OCI-LY3 (cell line): ENCODE measurements around the gene C14orf39.
"Not testable (repeated sequence)": the region's sequence is repeated elsewhere in the genome, so short reads cannot be mapped to it uniquely, and the experiment has no call there.

Source experiments
- H2AFZ ChIP-seq: fragments of 200-600, 300-600 bp; shearing (Covaris generic); 2 replicates; pipeline ENCODE4 v1.6.0; 2014; ENCODE audit warnings: antibody characterized with exemption, low read depth, low read length
- H3K27ac ChIP-seq: fragments of 200-600, 300-600 bp; sonication (generic); 2 replicates; pipeline ENCODE4 v1.5.1; 2014; ENCODE audit warnings: mild to moderate bottlenecking, low read length, moderate library complexity, mixed read lengths
- H3K27me3 ChIP-seq: fragments of 200-600, 300-600 bp; sonication (generic); 2 replicates; pipeline ENCODE4 v1.6.1; 2014; ENCODE audit warnings: low read depth, low read length, mixed read lengths
- H3K36me3 ChIP-seq: fragments of 200-600, 300-600 bp; sonication (generic); replicated peaks from 2 replicates; pipeline ENCODE3; 2014; ENCODE audit warnings: low read depth, low read length, mixed read lengths
- H3K4me1 ChIP-seq: fragments of 300-600, 200-600 bp; sonication (generic); 2 replicates; pipeline ENCODE4 v1.6.1; 2014; ENCODE audit warnings: low read length, mixed read lengths
- H3K4me2 ChIP-seq: fragments of 200-600, 300-600 bp; sonication (generic); 2 replicates; pipeline ENCODE4 v1.6.1; 2014; ENCODE audit warnings: low read length, mixed read lengths
- H3K4me3 ChIP-seq: fragments of 300-600, 200-600 bp; sonication (generic); 2 replicates; pipeline ENCODE4 v1.5.1; 2014; ENCODE audit warnings: antibody characterized with exemption, mild to moderate bottlenecking, low read length, moderate library complexity
- H3K79me2 ChIP-seq: fragments of 300-600, 200-600 bp; shearing (Covaris generic); 2 replicates; pipeline ENCODE4 v1.6.1; 2014; ENCODE audit warnings: mild to moderate bottlenecking, low read length, mixed read lengths
- H3K9ac ChIP-seq: fragments of 300-600, 200-600 bp; shearing (Covaris generic); 2 replicates; pipeline ENCODE4 v1.6.0; 2014; ENCODE audit warnings: mild to moderate bottlenecking, low read length, moderate library complexity
- H3K9me3 ChIP-seq: fragments of 200-600, 300-600 bp; shearing (Covaris generic); 2 replicates; pipeline ENCODE4 v1.6.1; 2014; ENCODE audit warnings: low read length, mixed read lengths; ENCODE audit not compliant: insufficient read depth
- H4K20me1 ChIP-seq: fragments of 200-600, 300-600 bp; sonication (generic); 2 replicates; pipeline ENCODE4 v1.6.1; 2016; ENCODE audit warnings: low read length, mixed read lengths; ENCODE audit not compliant: insufficient read depth
- CTCF ChIP-seq: fragments of 200-600, 300-600 bp; sonication (generic); IDR thresholded peaks from 2 replicates; pipeline ENCODE4 v1.5.1; 2014; ENCODE audit warnings: antibody characterized with exemption, low read length, low read depth
- EZH2phosphoT487 ChIP-seq: fragments of 200-600 bp; shearing (Covaris generic); IDR thresholded peaks from 2 replicates; pipeline ENCODE4 v1.6.1; 2018; ENCODE audit warnings: antibody characterized with exemption, mixed run types, low read depth

The C14orf39 gene

GRCh38 chr14:60482743-60483142 lies 3.1 kb downstream of the C14orf39 start:
- Histone ChIP-seq H3K4me3 (no peak overlapping the region), H3K4me1 (no peaks in the 10 kb centered on the region), H3K36me3 (no peaks in the 10 kb centered on the region), H4K20me1 (no peaks in the 10 kb centered on the region), H3K27me3 (peaks cover 7% of the 10 kb centered on the region; the same call in 1 of the 2 replicates), H3K79me2 (no peaks in the 10 kb centered on the region), H2AFZ (no peak overlapping the region), H3K27ac (no peak overlapping the region), H3K9me3 (no peaks in the 10 kb centered on the region), H3K9ac (no peak overlapping the region), H3K4me2 (no peak overlapping the region)
- no peak for TF ChIP-seq CTCF
- TF ChIP-seq EZH2phosphoT487, result no peak

DNA sequence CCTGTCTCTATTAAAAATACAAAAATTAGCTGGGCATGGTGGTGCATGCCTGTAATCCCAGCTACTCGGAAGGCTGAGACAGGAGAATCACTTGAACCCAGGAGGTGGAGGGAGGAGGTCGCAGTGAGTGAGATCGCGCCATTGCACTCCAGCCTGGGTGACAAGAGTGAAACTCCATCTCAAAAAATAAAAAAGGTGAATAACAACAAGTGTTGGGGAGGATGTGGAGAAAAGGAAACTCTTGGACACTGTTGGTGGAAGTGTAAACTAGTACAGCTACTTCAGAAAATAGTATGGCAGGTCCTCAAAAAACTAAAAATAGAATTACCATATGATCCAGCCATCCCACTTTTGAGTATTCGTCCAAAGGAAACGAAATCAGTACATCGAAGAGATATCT lies 5.6 kb downstream of the C14orf39 start:
- not testable (repeated sequence) for H3K9me3 ChIP-seq, H3K9ac ChIP-seq, H3K79me2 ChIP-seq, H3K27ac ChIP-seq, H3K4me3 ChIP-seq, H3K4me1 ChIP-seq, H3K4me2 ChIP-seq, H2AFZ ChIP-seq, H4K20me1 ChIP-seq, H3K36me3 ChIP-seq
- H3K27me3 ChIP-seq, result peaks cover 13% of the 10 kb centered on the region; the same call in 1 of the 2 replicates

DNA sequence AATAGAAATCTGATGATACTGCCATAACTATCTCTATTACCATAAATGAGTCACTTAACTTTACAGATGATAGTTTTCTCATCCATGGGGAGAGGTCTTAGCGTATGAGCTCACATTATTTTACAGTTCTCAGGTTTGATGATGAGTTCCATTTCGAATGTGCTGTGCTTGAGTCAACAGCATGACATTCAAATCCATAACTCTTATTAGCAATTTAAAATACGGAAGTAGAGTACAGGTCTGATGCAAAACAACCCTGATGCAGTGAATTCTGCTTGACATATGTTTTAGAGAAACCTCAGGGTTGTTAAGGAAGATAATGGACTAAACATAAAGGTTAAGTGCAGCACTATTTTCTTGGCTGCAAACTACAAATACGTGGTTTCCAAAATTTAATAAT lies 30.0 kb downstream of the C14orf39 start:
- no peak overlapping the region for H3K27ac ChIP-seq
- TF ChIP-seq EZH2phosphoT487 (no peak), CTCF (no peak)
- H3K4me2 ChIP-seq, result no peak overlapping the region
- H3K4me3 ChIP-seq, result no peak overlapping the region
- H3K9me3 ChIP-seq, result no peaks in the 10 kb centered on the region
- H3K9ac ChIP-seq, result no peak overlapping the region
- no peaks in the 10 kb centered on the region for H4K20me1 ChIP-seq
- no peaks in the 10 kb centered on the region for H3K4me1 ChIP-seq
- H2AFZ ChIP-seq, result no peak overlapping the region
- no peaks in the 10 kb centered on the region for H3K36me3 ChIP-seq
- no peaks in the 10 kb centered on the region for H3K79me2 ChIP-seq
- peaks cover 10% of the 10 kb centered on the region for H3K27me3 ChIP-seq

- no peaks in the 10 kb centered on the region for H3K27me3 ChIP-seq
- no peaks in the 10 kb centered on the region for H3K4me1 ChIP-seq
- no peaks in the 10 kb centered on the region for H3K79me2 ChIP-seq
- H3K4me2 ChIP-seq, result no peak overlapping the region
- H3K9ac ChIP-seq, result no peak overlapping the region
- H3K9me3 ChIP-seq, result no peaks in the 10 kb centered on the region
- no peaks in the 10 kb centered on the region for H4K20me1 ChIP-seq
- H2AFZ ChIP-seq, result no peak overlapping the region
- no peaks in the 10 kb centered on the region for H3K36me3 ChIP-seq
- H3K27ac ChIP-seq, result no peak overlapping the region
- no peak overlapping the region for H3K4me3 ChIP-seq
- TF ChIP-seq EZH2phosphoT487 (no peak), CTCF (no peak)
Observed at GRCh38 chr14:60430276-60430675, 55.6 kb downstream of the C14orf39 start.

DNA sequence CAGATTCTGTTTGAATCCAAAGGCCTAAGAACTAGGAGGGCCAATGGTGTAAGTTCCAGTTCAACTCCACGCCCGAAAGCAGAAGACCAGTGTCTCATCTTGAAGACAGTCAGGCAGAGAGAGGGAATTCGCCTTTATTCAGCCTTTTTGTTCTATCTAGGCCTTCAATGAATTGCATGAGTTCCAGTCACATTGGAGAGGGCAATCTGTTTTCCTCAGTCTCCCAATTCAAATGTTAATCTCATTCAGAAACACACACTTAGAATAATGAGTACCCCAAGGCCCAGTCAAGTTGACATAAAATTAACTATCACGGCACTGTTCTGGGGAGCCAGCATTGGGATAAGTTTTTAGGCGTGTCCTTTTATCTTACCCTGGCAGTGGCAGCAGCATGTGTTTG lies 65.8 kb downstream of the C14orf39 start:
- Histone ChIP-seq H3K27me3 (0 out of 2 replicates have a peak, but pooled peaks cover 3% of the 10 kb centered on the region), H3K27ac (no peak overlapping the region), H3K9ac (no peak overlapping the region), H3K79me2 (no peaks in the 10 kb centered on the region), H3K4me1 (no peaks in the 10 kb centered on the region), H3K36me3 (no peaks in the 10 kb centered on the region), H3K4me2 (no peak overlapping the region), H3K4me3 (no peak overlapping the region), H4K20me1 (no peaks in the 10 kb centered on the region), H3K9me3 (no peaks in the 10 kb centered on the region), H2AFZ (no peak overlapping the region)
- TF ChIP-seq EZH2phosphoT487 (no peak), CTCF (no peak)

GRCh38 chr14:60397550-60397949 lies 88.3 kb downstream of the C14orf39 start:
- not testable (repeated sequence) for H3K79me2 ChIP-seq, H3K4me2 ChIP-seq, H3K9ac ChIP-seq

More at GRCh38 chr14:60397550-60397949, 88.3 kb downstream of the C14orf39 start:
- H3K36me3 ChIP-seq, H3K27ac ChIP-seq, H3K4me3 ChIP-seq, H2AFZ ChIP-seq, H3K9me3 ChIP-seq, H4K20me1 ChIP-seq, H3K4me1 ChIP-seq: not testable (repeated sequence)
- H3K27me3 ChIP-seq, result peaks cover 56% of the 10 kb centered on the region
